PC-9 (cell line): ENCODE data around the gene ANKRD16. TPM values are rescaled to one million over a fixed set of nuclear protein-coding genes. Genes with fewer than 3 reads are reported as not detected.

Experiments
- BruUV-seq: library from RNA; stranded (reverse); fragments of 400-500 nt; replicated peaks from 2 replicates; lab custom pipeline; 2021; lab: Mats Ljungman, UMichigan
- CTCF ChIA-PET: fragments of 300-600 bp; sonication (Branson Sonifier 250); formaldehyde crosslinking; loops from one replicate; lab custom pipeline; 2022; ENCODE audit warnings: antibody characterized with exemption; lab: Charles Lee
- POLR2A ChIA-PET: fragments of 300-600 bp; sonication (Branson Sonifier 250); formaldehyde crosslinking; loops from one replicate; lab custom pipeline; 2022; ENCODE audit warnings: antibody characterized with exemption; ENCODE audit not compliant: unreplicated experiment; lab: Charles Lee
- DNase-seq, 2 experiments: peaks; one replicate each; pipeline versions ENCODE4 v3.0.0 to v3.0.0-alpha.2; 2015 to 2022; ENCODE audit warnings: mixed read lengths in 1 of 2
- H2AFZ ChIP-seq: fragments of 200-600 bp; sonication (generic); 2 replicates; pipeline ENCODE4 v1.8.1; 2017; ENCODE audit warnings: antibody characterized with exemption
- H3F3A ChIP-seq: fragments of 200-600 bp; sonication (generic); 2 replicates; pipeline ENCODE4 v1.8.1; 2017; ENCODE audit warnings: antibody characterized with exemption, mild to moderate bottlenecking, low read depth; ENCODE audit not compliant: insufficient read depth
- H3K27ac ChIP-seq: fragments of 200-600 bp; sonication (generic); 2 replicates; pipeline ENCODE4 v1.6.1; 2016; ENCODE audit warnings: mixed run types
- H3K27me3 ChIP-seq: fragments of 200-600 bp; sonication (generic); 2 replicates; pipeline ENCODE4 v1.6.1; 2016; ENCODE audit warnings: low read depth, mixed run types; ENCODE audit not compliant: insufficient read depth
- H3K36me3 ChIP-seq: fragments of 200-600 bp; sonication (generic); 2 replicates; pipeline ENCODE4 v1.6.1; 2016; ENCODE audit warnings: low read depth, mixed run types
- H3K4me1 ChIP-seq: fragments of 200-600 bp; sonication (generic); replicated peaks from 2 replicates; pipeline ENCODE4 v1.6.1; 2016; ENCODE audit warnings: mixed run types; ENCODE audit not compliant: insufficient read depth
- H3K4me2 ChIP-seq: fragments of 200-600 bp; sonication (generic); 2 replicates; pipeline ENCODE4 v1.6.1; 2017; ENCODE audit warnings: mixed run types
- H3K4me3 ChIP-seq: fragments of 200-600 bp; sonication (generic); 2 replicates; pipeline ENCODE4 v1.6.1; 2016; ENCODE audit warnings: mixed run types
- H3K79me2 ChIP-seq: fragments of 200-600 bp; sonication (generic); 2 replicates; pipeline ENCODE4 v1.6.1; 2017; ENCODE audit warnings: low read depth, mixed run types
- H3K9me2 ChIP-seq: fragments of 200-600 bp; sonication (generic); 2 replicates; pipeline ENCODE4 v1.8.1; 2017; ENCODE audit warnings: mild to moderate bottlenecking; ENCODE audit not compliant: insufficient read depth
- H3K9me3 ChIP-seq: fragments of 200-600 bp; sonication (generic); 2 replicates; pipeline ENCODE4 v1.8.1; 2016; ENCODE audit warnings: low read depth; ENCODE audit not compliant: insufficient read depth
- H4K20me1 ChIP-seq: fragments of 200-600 bp; sonication (generic); 2 replicates; pipeline ENCODE4 v1.8.1; 2017; ENCODE audit not compliant: insufficient read depth
- EZH2 ChIP-seq: fragments of 200-600 bp; sonication (generic); IDR thresholded peaks from 2 replicates; pipeline ENCODE4 v1.8.0; 2017; ENCODE audit warnings: antibody characterized with exemption, low read depth
- intact Hi-C: fragments of 100-400 bp; cut with micrococcal nuclease; formaldehyde crosslinking; loops from one replicate; pipeline ENCODE4 v1.10.0; 2022; ENCODE audit not compliant: unreplicated experiment
- total RNA-seq: library from RNA; stranded (reverse); gene quantifications from 2 replicates; pipeline ENCODE4 v1.2.3, GENCODE V29; 2021
- TF ChIP-seq, protein P1 (sequence below): fragments of 200-600 bp; sonication (generic); conservative IDR thresholded peaks from 2 replicates; pipeline ENCODE4 v1.6.1; 2017; ENCODE audit warnings: mixed run types, antibody characterized with exemption, mild to moderate bottlenecking, moderate library complexity

The ANKRD16 gene
- total RNA-seq, 1 experiment from 2014 or later: 9.8 TPM

DNA sequence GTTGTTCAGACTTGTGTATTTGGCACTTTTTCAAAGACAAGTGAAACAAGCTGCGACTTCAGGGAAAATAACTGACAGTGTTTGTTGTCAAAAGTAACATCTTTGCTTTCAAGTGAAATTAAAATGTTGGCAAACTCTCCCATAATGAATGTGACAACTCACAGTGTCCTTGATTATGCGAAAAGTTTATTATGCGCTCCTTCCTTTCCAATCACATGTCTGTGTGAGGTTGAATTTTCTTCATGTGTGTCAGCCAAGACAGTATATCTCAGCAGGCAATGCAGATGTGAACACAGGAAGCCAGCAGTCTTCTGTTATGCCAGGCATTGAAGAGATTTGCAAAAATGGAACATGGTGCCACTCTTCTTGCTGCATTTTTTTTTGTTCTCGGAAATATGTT, 29.1 kb upstream of the ANKRD16 start:
- no peaks in the 10 kb centered on the region for H3K36me3 ChIP-seq
- H2AFZ ChIP-seq: no peak overlapping the region
- no peaks in the 10 kb centered on the region for H4K20me1 ChIP-seq
- no peak overlapping the region for H3K4me2 ChIP-seq
- H3K9me2 ChIP-seq: no peaks in the 10 kb centered on the region
- no peaks in the 10 kb centered on the region for H3K4me1 ChIP-seq
- H3K9me3 ChIP-seq: no peaks in the 10 kb centered on the region
- H3F3A ChIP-seq: no peaks in the 10 kb centered on the region
- BruUV-seq: no TSS peak
- H3K27ac ChIP-seq: no peak overlapping the region
- no peaks in the 10 kb centered on the region for H3K79me2 ChIP-seq
- H3K27me3 ChIP-seq: no peaks in the 10 kb centered on the region
- DNase-seq: no peak
- no peak for TF ChIP-seq EZH2
- TF ChIP-seq, protein P1, sequence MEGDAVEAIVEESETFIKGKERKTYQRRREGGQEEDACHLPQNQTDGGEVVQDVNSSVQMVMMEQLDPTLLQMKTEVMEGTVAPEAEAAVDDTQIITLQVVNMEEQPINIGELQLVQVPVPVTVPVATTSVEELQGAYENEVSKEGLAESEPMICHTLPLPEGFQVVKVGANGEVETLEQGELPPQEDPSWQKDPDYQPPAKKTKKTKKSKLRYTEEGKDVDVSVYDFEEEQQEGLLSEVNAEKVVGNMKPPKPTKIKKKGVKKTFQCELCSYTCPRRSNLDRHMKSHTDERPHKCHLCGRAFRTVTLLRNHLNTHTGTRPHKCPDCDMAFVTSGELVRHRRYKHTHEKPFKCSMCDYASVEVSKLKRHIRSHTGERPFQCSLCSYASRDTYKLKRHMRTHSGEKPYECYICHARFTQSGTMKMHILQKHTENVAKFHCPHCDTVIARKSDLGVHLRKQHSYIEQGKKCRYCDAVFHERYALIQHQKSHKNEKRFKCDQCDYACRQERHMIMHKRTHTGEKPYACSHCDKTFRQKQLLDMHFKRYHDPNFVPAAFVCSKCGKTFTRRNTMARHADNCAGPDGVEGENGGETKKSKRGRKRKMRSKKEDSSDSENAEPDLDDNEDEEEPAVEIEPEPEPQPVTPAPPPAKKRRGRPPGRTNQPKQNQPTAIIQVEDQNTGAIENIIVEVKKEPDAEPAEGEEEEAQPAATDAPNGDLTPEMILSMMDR: no peak
- CTCF ChIA-PET: no interaction called here
- POLR2A ChIA-PET: no interaction called here
- intact Hi-C loops: no loop called here
- no peak overlapping the region for H3K4me3 ChIP-seq

DNA sequence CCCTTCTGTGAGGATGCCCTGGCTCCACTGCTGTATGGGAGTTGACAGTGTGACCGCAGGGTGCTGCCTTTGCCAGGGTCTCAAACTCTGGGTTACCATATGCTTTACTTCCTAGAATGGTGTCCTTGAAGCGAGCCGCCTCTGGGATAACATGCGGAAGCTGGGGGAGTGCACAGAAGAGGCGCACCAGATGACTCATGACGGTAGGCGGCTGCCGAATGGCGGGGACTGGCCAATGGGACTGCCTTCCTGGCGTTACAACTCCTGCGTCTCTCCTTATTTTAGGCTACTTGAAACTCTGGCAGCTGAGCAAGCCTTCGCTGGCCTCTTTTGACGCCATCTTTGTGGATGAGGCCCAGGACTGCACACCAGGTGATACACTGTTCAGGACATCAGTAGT, 27.6 kb upstream of the ANKRD16 start:
- TF ChIP-seq EZH2: no peak
- TF ChIP-seq, protein P1: no peak
- no peak for DNase-seq
- intact Hi-C loops: no loop called here
- H3K9me3 ChIP-seq: no peaks in the 10 kb centered on the region
- H3F3A ChIP-seq: no peaks in the 10 kb centered on the region
- ChIA-PET POLR2A (no interaction called here), CTCF (no interaction called here)
- no peak overlapping the region for H2AFZ ChIP-seq
- H3K36me3 ChIP-seq: no peaks in the 10 kb centered on the region
- H3K27me3 ChIP-seq: no peaks in the 10 kb centered on the region
- H4K20me1 ChIP-seq: no peaks in the 10 kb centered on the region
- H3K4me3 ChIP-seq: no peak overlapping the region
- no peaks in the 10 kb centered on the region for H3K4me1 ChIP-seq
- H3K79me2 ChIP-seq: no peaks in the 10 kb centered on the region
- H3K27ac ChIP-seq: no peak overlapping the region
- BruUV-seq: no TSS peak
- H3K4me2 ChIP-seq: no peak overlapping the region
- H3K9me2 ChIP-seq: no peaks in the 10 kb centered on the region

DNA sequence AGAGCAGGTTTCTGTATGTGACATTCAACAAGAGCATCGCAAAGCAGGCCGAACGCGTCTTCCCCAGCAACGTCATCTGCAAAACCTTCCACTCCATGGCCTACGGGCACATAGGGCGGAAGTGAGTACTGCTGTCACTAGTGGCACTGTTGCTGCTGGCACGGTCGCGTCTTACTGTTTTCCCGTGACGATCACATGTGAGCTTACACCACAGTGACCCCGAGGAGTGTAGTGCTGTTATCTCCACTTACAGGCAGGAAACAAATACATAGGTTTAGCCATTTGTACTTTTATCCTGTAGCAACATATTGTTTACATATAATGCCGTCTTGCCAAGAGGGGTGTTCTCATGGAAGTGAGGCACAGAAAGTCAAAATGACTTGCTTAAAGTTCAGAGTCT, 25.8 kb upstream of the ANKRD16 start:
- Histone ChIP-seq H3K4me2 (no peak overlapping the region), H2AFZ (no peak overlapping the region), H3K79me2 (no peaks in the 10 kb centered on the region), H3K9me2 (no peaks in the 10 kb centered on the region), H3F3A (no peaks in the 10 kb centered on the region), H3K27ac (no peak overlapping the region), H3K27me3 (no peaks in the 10 kb centered on the region), H3K4me1 (no peaks in the 10 kb centered on the region), H3K4me3 (no peak overlapping the region), H3K36me3 (no peaks in the 10 kb centered on the region), H4K20me1 (no peaks in the 10 kb centered on the region), H3K9me3 (no peaks in the 10 kb centered on the region)
- intact Hi-C loops: no loop called here
- TF ChIP-seq, protein P1: no peak
- ChIA-PET CTCF (no interaction called here), POLR2A (no interaction called here)
- no TSS peak for BruUV-seq
- no peak for DNase-seq
